K562 (cell line): Measurements from ENCODE around the gene MSH3. TPM values are rescaled to one million over a fixed set of nuclear protein-coding genes. Genes with fewer than 3 reads are reported as not detected.

Experiments used
- ATAC-seq: fragments of 200-7000 bp; cut with Tn5 transposase; 3 replicates; pipeline ENCODE4 v1.9.1; 2020; ENCODE audit warnings: moderate library complexity
- BruUV-seq: library from RNA; stranded (reverse); fragments of 400-500 nt; replicated peaks from 2 replicates; lab custom pipeline; 2021; lab: Mats Ljungman, UMichigan
- CTCF ChIA-PET: fragments of 300-600 bp; formaldehyde crosslinking; extraction: SDS; loops from one replicate; lab custom pipeline; 2021; ENCODE audit warnings: low intra/inter-chr PET ratio; lab: Yijun Ruan, JAX
- POLR2A ChIA-PET: fragments of 300-600, 350-650 bp; sonication (Branson Sonifier 250); formaldehyde crosslinking; extraction: SDS; loops from one replicate; lab custom pipeline; 2021; ENCODE audit warnings: antibody characterized with exemption, inconsistent platforms; lab: Yijun Ruan, JAX
- DNase-seq, 4 experiments: peaks; one replicate each; pipeline versions ENCODE4 v3.0.0 to v3.0.0-alpha.2; 2011 to 2018; ENCODE audit warnings: low spot score in 3 of 4, mixed read lengths in 3 of 4; ENCODE audit errors: extremely low read depth in 1 of 4
- FAIRE-seq: peaks from 2 replicates; lab custom pipeline; 2011; peaks lifted over from hg19 to GRCh38; lab: Jason Lieb, UNC
- H2AFZ ChIP-seq: 2 replicates; pipeline ENCODE4 v1.6.0; 2011; ENCODE audit warnings: low read depth, low read length, control low read depth, inconsistent platforms
- H3K27ac ChIP-seq: fragments of 200-600 bp; 3 replicates; pipeline ENCODE4 v1.8.0; 2011; ENCODE audit warnings: low read depth, mild to moderate bottlenecking, control low read depth, inconsistent platforms, low read length, moderate library complexity, mixed read lengths; ENCODE audit errors: extremely low read depth
- H3K27me3 ChIP-seq, 2 experiments: fragments of 300-600 bp in 1 of 2; 2 replicates in 1 of 2; 3 replicates in 1 of 2; pipeline versions ENCODE4 v1.6.0 to v1.8.0; 2011; ENCODE audit warnings: inconsistent platforms in 2 of 2, low read length in 2 of 2, mild to moderate bottlenecking in 1 of 2, mixed read lengths in 1 of 2, moderate library complexity in 1 of 2; ENCODE audit not compliant: control insufficient read depth in 2 of 2, insufficient read depth in 2 of 2
- H3K36me3 ChIP-seq: fragments of 300-600 bp; 3 replicates; pipeline ENCODE4 v1.8.0; 2011; ENCODE audit warnings: mild to moderate bottlenecking, low read length, inconsistent platforms; ENCODE audit not compliant: control insufficient read depth, insufficient read depth
- H3K4me1 ChIP-seq, 2 experiments: fragments of 200-600 bp in 1 of 2; replicated peaks in 1 of 2; 2 replicates in 1 of 2; 3 replicates in 1 of 2; pipeline versions ENCODE4 v1.5.1 to v1.8.0; 2011; ENCODE audit warnings: inconsistent platforms in 2 of 2, low read length in 2 of 2, mild to moderate bottlenecking in 1 of 2, mixed read lengths in 1 of 2, moderate library complexity in 1 of 2; ENCODE audit not compliant: control insufficient read depth in 2 of 2, insufficient read depth in 2 of 2
- H3K4me2 ChIP-seq: 2 replicates; pipeline ENCODE4 v1.6.1; 2011; ENCODE audit warnings: low read length, control low read depth, inconsistent platforms, mixed read lengths; ENCODE audit not compliant: insufficient read depth
- H3K4me3 ChIP-seq: fragments of 200-600 bp; sonication (generic), shearing (Covaris generic); 2 replicates; pipeline ENCODE4 v1.5.1; 2016; ENCODE audit warnings: control low read depth, inconsistent platforms
- H3K79me2 ChIP-seq: fragments of 200-600 bp; 3 replicates; pipeline ENCODE4 v1.8.0; 2011; ENCODE audit warnings: low read length, inconsistent platforms; ENCODE audit not compliant: control insufficient read depth, insufficient read depth
- H3K9ac ChIP-seq, 2 experiments: 2 replicates each; pipeline versions ENCODE4 v1.6.0 to v1.6.1; 2011; ENCODE audit warnings: low read depth in 2 of 2, low read length in 2 of 2, control low read depth in 1 of 2, inconsistent platforms in 1 of 2, mild to moderate bottlenecking in 1 of 2, mixed read lengths in 1 of 2; ENCODE audit not compliant: insufficient read depth in 1 of 2
- H3K9me1 ChIP-seq: one replicate; pipeline ENCODE4 v1.6.0; 2011; ENCODE audit warnings: inconsistent platforms, mild to moderate bottlenecking, low read length, moderate library complexity; ENCODE audit not compliant: control insufficient read depth, insufficient read depth
- H3K9me3 ChIP-seq: replicated peaks from 2 replicates; pipeline ENCODE4 v1.5.1; 2011; ENCODE audit warnings: low read depth, low read length, inconsistent platforms; ENCODE audit not compliant: control insufficient read depth, insufficient read depth
- H4K20me1 ChIP-seq: replicated peaks from 2 replicates; pipeline ENCODE4 v1.6.1; 2011; ENCODE audit warnings: low read length, inconsistent platforms, mixed read lengths; ENCODE audit not compliant: control insufficient read depth, insufficient read depth
- EP300 ChIP-seq: IDR thresholded peaks from 2 replicates; pipeline ENCODE4 v1.6.1; 2012; ENCODE audit warnings: low read length, improper control_type of control experiment
- SAP30 ChIP-seq: fragments of 200-600 bp; sonication (generic); IDR thresholded peaks from 2 replicates; pipeline ENCODE4 v1.6.1; 2012; ENCODE audit warnings: borderline replicate concordance, low read depth, mild to moderate bottlenecking, moderate library complexity, low read length, control low read depth, inconsistent platforms; ENCODE audit not compliant: insufficient read depth, poor library complexity, severe bottlenecking
- TAL1 ChIP-seq: fragments of 450-650 bp; IDR thresholded peaks from 2 replicates; pipeline ENCODE4 v1.6.1; 2016; ENCODE audit warnings: mild to moderate bottlenecking
- ZFP1 ChIP-seq: fragments of 450-650 bp; formaldehyde crosslinking; IDR thresholded peaks from 2 replicates; pipeline ENCODE4 v1.4.0; 2020; ENCODE audit warnings: mild to moderate bottlenecking, mixed read lengths
- ZNF133 ChIP-seq: fragments of 250-450 bp; sonication (Bioruptor Pico); IDR thresholded peaks from 2 replicates; pipeline ENCODE4 v1.4.0; 2020; ENCODE audit warnings: mild to moderate bottlenecking
- ZZZ3 ChIP-seq: fragments of 450-650 bp; IDR thresholded peaks from 2 replicates; pipeline ENCODE4 v1.6.1; 2016; ENCODE audit warnings: antibody characterized with exemption, mild to moderate bottlenecking, moderate library complexity
- WGBS: fragments of 100-300 bp; shearing (Covaris generic); methylation state at CpG from one replicate; pipeline ENCODE4 v1.1.6; 2016; ENCODE audit warnings: low coverage, mixed read lengths; ENCODE audit not compliant: insufficient coverage; ENCODE audit errors: missing lambda C conversion rate; 5-methylcytosine and 5-hydroxymethylcytosine counted together
- in situ Hi-C: fragments of 300-500 bp; cut with MboI; formaldehyde crosslinking; loops from 4 replicates; pipeline ENCODE4 v1.15.0; 2018; ENCODE audit warnings: inconsistent platforms, mixed read lengths
- intact Hi-C: fragments of 100-400 bp; cut with micrococcal nuclease; formaldehyde crosslinking; loops from 2 replicates; pipeline ENCODE4 v1.14.2; 2022
- polyA plus RNA-seq, 8 experiments: library from polyadenylated mRNA; depleted of rRNA in 4 of 8; stranded (reverse) in 5 of 8; unstranded in 3 of 8; fragments of >200 nt; fragmentation: Nextera tagmentation in 2 of 8; fragmentation: Illumina TruSeq in 1 of 8; extraction: Ambion mirVana in 2 of 8; extraction: Trizol in 1 of 8; gene quantifications; 2 replicates each; pipeline versions ENCODE4 v1.2.1 to v1.2.3, GENCODE V29; 2011 to 2014; ENCODE audit warnings: inconsistent platforms in 1 of 8, missing spikeins in 1 of 8
- small RNA-seq: library from RNA; depleted of rRNA; stranded (forward); fragments of <200 nt; gene quantifications from one replicate; pipeline ENCODE3, GENCODE V24; 2014
- total RNA-seq, 7 experiments: library from RNA; depleted of rRNA in 6 of 7; stranded (reverse); fragments of >200 nt in 6 of 7; fragmentation: Illumina TruSeq in 2 of 7; extraction: Trizol in 2 of 7; gene quantifications; 2 replicates each; pipeline versions ENCODE4 v1.2.1 to v1.2.3, GENCODE V29; 2011 to 2021; ENCODE audit warnings: low replicate concordance in 1 of 7
- TF ChIP-seq, protein P1 (sequence below): IDR thresholded peaks from 2 replicates; pipeline ENCODE4 v1.6.1; 2012; ENCODE audit warnings: low read depth, low read length, improper control_type of control experiment, borderline replicate concordance

The MSH3 gene
- total and polyA plus RNA-seq, 9 of the 15 experiments (the other 6 are each of a cell fraction or from before 2014, with no cell fraction given): 3.9 to 17.2 (median 13.2) TPM

DNA sequence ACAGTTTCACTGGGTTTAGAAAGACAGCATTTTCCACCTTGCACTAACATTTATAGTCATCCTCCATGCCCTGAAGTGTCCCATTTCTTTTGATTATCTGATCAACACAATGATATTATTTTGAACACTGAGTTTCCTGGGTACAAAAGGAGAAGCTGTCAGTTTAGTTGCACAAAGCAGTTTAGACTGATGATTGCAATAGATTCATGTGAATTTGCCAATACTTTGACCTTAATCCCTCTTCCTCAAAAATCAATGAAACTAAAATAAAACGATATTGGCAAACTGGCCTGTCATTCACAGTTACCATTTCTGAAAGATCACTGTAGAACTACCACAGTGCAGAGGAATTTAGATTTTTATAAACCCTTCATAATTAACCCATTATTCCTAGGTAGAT, 271.5 kb downstream of the MSH3 start:
- POLR2A ChIA-PET: no interaction called here

More for the DNA sequence above, 271.5 kb downstream of the MSH3 start:
- Histone ChIP-seq H2AFZ (no peak overlapping the region), H3K27ac (no peak overlapping the region), H3K9me1 (no peaks in the 10 kb centered on the region), H3K4me2 (no peak overlapping the region), H3K4me1 (no peaks in the 10 kb centered on the region), H4K20me1 (no peaks in the 10 kb centered on the region), H3K9ac (no peak overlapping the region), H3K36me3 (no peaks in the 10 kb centered on the region), H3K4me3 (no peak overlapping the region), H3K9me3 (no peaks in the 10 kb centered on the region), H3K27me3 (peaks cover 0 to 7% of the 10 kb centered on the region in 2 experiments; a peak in 1 of 5 replicates), H3K79me2 (no peaks in the 10 kb centered on the region)
- DNase-seq: no peak
- FAIRE-seq: no peak
- in situ Hi-C loops: no loop called here
- TF ChIP-seq ZZZ3 (no peak), ZNF133 (CRISPR knock-in tag) (no peak), EP300 (no peak), ZFP1 (CRISPR knock-in tag) (no peak), SAP30 (no peak), TAL1 (no peak)
- TF ChIP-seq, protein P1, sequence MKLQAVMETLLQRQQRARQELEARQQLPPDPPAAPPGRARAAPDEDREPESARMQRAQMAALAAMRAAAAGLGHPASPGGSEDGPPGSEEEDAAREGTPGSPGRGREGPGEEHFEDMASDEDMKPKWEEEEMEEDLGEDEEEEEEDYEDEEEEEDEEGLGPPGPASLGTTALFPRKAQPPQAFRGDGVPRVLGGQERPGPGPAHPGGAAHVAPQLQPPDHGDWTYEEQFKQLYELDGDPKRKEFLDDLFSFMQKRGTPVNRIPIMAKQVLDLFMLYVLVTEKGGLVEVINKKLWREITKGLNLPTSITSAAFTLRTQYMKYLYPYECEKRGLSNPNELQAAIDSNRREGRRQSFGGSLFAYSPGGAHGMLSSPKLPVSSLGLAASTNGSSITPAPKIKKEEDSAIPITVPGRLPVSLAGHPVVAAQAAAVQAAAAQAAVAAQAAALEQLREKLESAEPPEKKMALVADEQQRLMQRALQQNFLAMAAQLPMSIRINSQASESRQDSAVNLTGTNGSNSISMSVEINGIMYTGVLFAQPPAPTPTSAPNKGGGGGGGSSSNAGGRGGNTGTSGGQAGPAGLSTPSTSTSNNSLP: no peak
- CTCF ChIA-PET: no interaction called here
- BruUV-seq: no TSS peak
- ATAC-seq: no peak
- intact Hi-C loops: no loop called here
- WGBS: 0% methylated on average over 1 of the region's 1 CpG

Small RNA genes lying within 50 kb of the gene (small RNA-seq; reads per million reads assigned to genes)
- gene MTRNR2L2: not detected

Other genes with a start within 250 kb of the MSH3 start
- gene ZFYVE16, start 246.6 kb upstream of the MSH3 start, total RNA-seq (2014; rRNA removed): 7.4 TPM in 2 replicates
- gene ZFYVE16, start 246.6 kb upstream of the MSH3 start, total RNA-seq (2014; rRNA removed; fragmentation: Illumina TruSeq; extraction: Trizol): 18.8 and 20.1 TPM in 2 replicates
- gene ZFYVE16, start 246.6 kb upstream of the MSH3 start, total RNA-seq (2015; rRNA removed; fragmentation: Illumina TruSeq; extraction: Trizol): 16.1 and 17.8 TPM in 2 replicates
- 18.9 and 22.0 TPM in 2 replicates for gene ZFYVE16, start 246.6 kb upstream of the MSH3 start, total RNA-seq (2021)
- 10.4 and 12.5 TPM in 2 replicates for gene ZFYVE16, start 246.6 kb upstream of the MSH3 start, polyA plus RNA-seq (2011; rRNA removed)
- gene ZFYVE16, start 246.6 kb upstream of the MSH3 start, polyA plus RNA-seq (2014; fragmentation: Illumina TruSeq; extraction: Trizol): 10.8 and 12.1 TPM in 2 replicates
- 1 to 10 TPM; 6.0 to 8.4 TPM for gene ZFYVE16, start 246.6 kb upstream of the MSH3 start, polyA plus RNA-seq (2014; fragmentation: Nextera tagmentation; extraction: Ambion mirVana)
- gene ZFYVE16, start 246.6 kb upstream of the MSH3 start, polyA plus RNA-seq (2014; rRNA removed): 8.7 and 13.4 TPM in 2 replicates
- gene FAM151B, start 166.6 kb upstream of the MSH3 start, total RNA-seq (2014; rRNA removed): 0.18 TPM in 1 of 2 replicates, not detected in the other
- 0.16 and 0.25 TPM in 2 replicates for gene FAM151B, start 166.6 kb upstream of the MSH3 start, total RNA-seq (2014; rRNA removed; fragmentation: Illumina TruSeq; extraction: Trizol)
- gene FAM151B, start 166.6 kb upstream of the MSH3 start, total RNA-seq (2015; rRNA removed; fragmentation: Illumina TruSeq; extraction: Trizol): 0.26 TPM in 1 of 2 replicates, not detected in the other
- gene FAM151B, start 166.6 kb upstream of the MSH3 start, total RNA-seq (2021): 0.22 TPM in 1 of 2 replicates, not detected in the other
- gene FAM151B, start 166.6 kb upstream of the MSH3 start, polyA plus RNA-seq (2011; rRNA removed): 0.17 and 0.35 TPM in 2 replicates
- 0.21 and 0.24 TPM in 2 replicates for gene FAM151B, start 166.6 kb upstream of the MSH3 start, polyA plus RNA-seq (2014; fragmentation: Illumina TruSeq; extraction: Trizol)
- gene FAM151B, start 166.6 kb upstream of the MSH3 start, polyA plus RNA-seq (2014; fragmentation: Nextera tagmentation; extraction: Ambion mirVana): under 1 TPM in 1 of 2 experiments, not detected in 1; 0.10 TPM
- gene FAM151B, start 166.6 kb upstream of the MSH3 start, polyA plus RNA-seq (2014; rRNA removed): 0.08 and 0.46 TPM in 2 replicates
- not detected in 2 replicates for gene ANKRD34B, start 84.4 kb upstream of the MSH3 start, total RNA-seq (2014; rRNA removed)
- not detected in 2 replicates for gene ANKRD34B, start 84.4 kb upstream of the MSH3 start, total RNA-seq (2014; rRNA removed; fragmentation: Illumina TruSeq; extraction: Trizol)
- gene ANKRD34B, start 84.4 kb upstream of the MSH3 start, total RNA-seq (2015; rRNA removed; fragmentation: Illumina TruSeq; extraction: Trizol): not detected in 2 replicates
- not detected in 2 replicates for gene ANKRD34B, start 84.4 kb upstream of the MSH3 start, total RNA-seq (2021)
- gene ANKRD34B, start 84.4 kb upstream of the MSH3 start, polyA plus RNA-seq (2011; rRNA removed): not detected in 2 replicates
- gene ANKRD34B, start 84.4 kb upstream of the MSH3 start, polyA plus RNA-seq (2014; fragmentation: Illumina TruSeq; extraction: Trizol): not detected in 2 replicates
- not detected for gene ANKRD34B, start 84.4 kb upstream of the MSH3 start, polyA plus RNA-seq (2014; fragmentation: Nextera tagmentation; extraction: Ambion mirVana)
- not detected in 2 replicates for gene ANKRD34B, start 84.4 kb upstream of the MSH3 start, polyA plus RNA-seq (2014; rRNA removed)
- gene DHFR, start 331 bp downstream of the MSH3 start, total RNA-seq (2014; rRNA removed): 68.3 and 70.4 TPM in 2 replicates
- 106 and 111 TPM in 2 replicates for gene DHFR, start 331 bp downstream of the MSH3 start, total RNA-seq (2014; rRNA removed; fragmentation: Illumina TruSeq; extraction: Trizol)
- 92.2 and 103 TPM in 2 replicates for gene DHFR, start 331 bp downstream of the MSH3 start, total RNA-seq (2015; rRNA removed; fragmentation: Illumina TruSeq; extraction: Trizol)
- gene DHFR, start 331 bp downstream of the MSH3 start, total RNA-seq (2021): 76.1 and 76.4 TPM in 2 replicates
- gene DHFR, start 331 bp downstream of the MSH3 start, polyA plus RNA-seq (2011; rRNA removed): 106 and 139 TPM in 2 replicates
- gene DHFR, start 331 bp downstream of the MSH3 start, polyA plus RNA-seq (2014; fragmentation: Illumina TruSeq; extraction: Trizol): 131 and 176 TPM in 2 replicates
- gene DHFR, start 331 bp downstream of the MSH3 start, polyA plus RNA-seq (2014; fragmentation: Nextera tagmentation; extraction: Ambion mirVana): 10 to 100 TPM; 45.6 to 80.6 TPM
- 97.7 and 101 TPM in 2 replicates for gene DHFR, start 331 bp downstream of the MSH3 start, polyA plus RNA-seq (2014; rRNA removed)